ENCODE data around the gene MAN2A2.

The MAN2A2 gene

DNA sequence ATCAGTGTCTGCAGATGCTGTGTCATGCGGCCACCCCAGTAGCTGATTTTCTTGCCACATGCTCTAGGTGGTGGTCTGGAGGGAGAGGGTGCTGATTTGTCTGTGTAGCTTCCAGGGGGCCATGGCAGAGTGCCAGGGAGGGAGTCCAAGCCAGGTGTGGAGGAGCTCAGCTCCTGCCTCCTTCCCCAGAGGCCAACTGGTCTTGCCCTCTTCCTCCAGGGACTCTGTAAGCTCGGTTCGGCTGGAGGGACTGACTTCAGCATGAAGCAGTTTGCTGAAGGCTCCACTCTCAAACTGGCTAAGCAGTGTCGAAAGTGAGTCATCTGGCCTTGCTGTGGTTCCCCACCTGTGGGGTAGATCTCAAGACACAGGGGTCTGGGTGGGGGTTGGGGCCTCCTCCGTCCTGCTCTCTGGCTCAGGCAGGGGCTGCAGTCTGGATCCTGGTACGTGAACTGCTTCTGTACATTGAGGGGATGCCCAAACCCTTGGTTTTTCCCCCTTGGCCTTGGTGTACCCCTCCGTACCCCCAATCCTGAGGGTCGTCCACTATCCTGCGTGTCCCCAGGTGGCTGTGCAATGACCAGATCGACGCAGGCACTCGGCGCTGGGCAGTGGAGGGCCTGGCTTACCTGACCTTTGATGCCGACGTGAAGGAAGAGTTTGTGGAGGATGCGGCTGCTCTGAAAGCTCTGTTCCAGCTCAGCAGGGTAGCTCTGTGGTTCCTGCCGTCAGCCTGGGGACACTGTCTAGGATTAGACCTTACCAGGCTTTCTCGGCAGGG lies 44.7 kb downstream of the MAN2A2 start:
- no peak for DNase-seq

DNA sequence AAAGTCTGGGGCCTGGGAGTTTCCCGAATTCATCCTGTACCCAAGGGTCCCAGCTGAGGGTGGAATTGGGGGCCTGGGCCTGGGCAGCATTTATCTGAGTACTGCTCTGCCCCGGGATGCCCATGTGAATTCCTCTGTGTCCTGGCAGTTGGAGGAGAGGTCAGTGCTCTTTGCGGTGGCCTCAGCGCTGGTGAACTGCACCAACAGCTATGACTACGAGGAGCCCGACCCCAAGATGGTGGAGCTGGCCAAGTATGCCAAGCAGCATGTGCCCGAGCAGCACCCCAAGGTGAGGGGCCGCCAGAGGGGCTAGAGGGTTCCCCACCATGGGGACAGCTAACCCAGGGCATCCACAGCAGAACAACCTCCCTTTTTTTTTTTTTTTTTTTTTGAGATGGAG lies 45.4 kb downstream of the MAN2A2 start:
- no peak for DNase-seq

DNA sequence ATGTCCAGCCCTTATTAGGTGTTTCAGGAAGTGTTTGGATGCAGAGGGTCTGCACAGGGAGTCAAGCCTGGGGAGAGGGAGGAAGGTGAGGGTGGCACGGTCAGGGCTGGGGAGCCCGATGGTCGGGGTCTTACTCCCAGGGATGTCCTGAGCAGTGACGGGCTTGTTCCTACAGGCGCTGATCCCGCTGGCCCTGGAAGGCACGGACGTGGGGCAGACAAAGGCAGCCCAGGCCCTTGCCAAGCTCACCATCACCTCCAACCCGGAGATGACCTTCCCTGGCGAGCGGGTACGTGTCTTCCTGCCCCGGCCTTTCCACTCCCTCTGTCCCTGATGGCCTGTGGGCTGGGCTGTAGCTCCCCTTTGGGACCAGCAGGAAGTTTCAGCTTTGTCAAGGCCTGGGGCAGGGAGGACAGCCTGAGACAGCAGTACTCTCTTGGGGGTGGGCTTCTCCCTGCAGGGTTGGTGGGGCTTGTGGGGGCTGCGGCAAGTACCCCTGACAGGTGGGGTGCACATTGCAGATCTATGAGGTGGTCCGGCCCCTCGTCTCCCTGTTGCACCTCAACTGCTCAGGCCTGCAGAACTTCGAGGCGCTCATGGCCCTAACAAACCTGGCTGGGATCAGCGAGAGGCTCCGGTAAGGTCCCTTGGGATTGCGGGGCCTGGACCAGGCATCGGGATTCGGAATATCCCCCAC lies 47.0 kb downstream of the MAN2A2 start:
- DNase-seq, result no peak

- DNase-seq, result no peak
These were observed 47.6 kb downstream of the MAN2A2 start for GRCh38 chr15:90950676-90951075.

GRCh38 chr15:90952901-90953677 lies 50.0 kb downstream of the MAN2A2 start:
- no peak for DNase-seq

DNA sequence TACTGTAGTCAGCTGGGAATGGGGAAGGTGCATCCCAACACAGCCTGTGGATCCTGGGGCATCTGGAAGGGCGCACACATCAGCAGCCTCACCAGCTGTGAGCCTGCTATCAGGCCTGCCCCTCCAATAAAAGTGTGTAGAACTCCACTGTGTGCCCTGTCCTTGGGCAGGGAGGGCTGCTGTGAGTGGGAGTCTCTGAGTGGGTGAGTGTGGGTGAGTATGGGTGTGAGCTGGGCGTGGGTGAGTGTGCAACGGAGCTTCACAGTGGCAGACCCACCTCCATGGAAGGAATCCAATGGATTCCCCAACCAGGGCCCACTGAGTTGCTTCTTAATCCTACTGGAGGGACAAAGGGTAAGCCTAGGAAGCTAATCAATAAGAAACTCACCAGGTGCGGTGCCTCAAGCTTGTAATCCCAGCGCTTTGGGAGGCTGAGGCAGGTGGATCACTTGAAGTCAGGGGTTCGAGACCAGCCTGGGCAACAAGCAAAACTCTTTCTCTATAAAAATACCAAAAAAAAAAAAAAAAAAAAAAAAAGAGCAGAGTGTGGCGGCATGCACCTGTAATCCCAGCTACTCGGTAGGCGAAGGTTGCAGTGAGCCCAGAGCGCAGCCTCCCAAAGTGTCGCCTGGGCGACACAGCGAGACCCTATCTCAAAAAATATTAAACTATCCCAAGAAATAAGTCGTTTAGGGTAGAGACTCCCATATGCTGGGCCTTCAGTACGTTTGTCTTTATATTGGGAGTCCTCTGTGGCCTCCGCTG lies 51.0 kb downstream of the MAN2A2 start:
- no peak for DNase-seq

- peak; percentile 99 for DNase-seq
These were observed 51.9 kb downstream of the MAN2A2 start, which contains the start of gene RCCD1 for GRCh38 chr15:90954712-90955623. Gene RCCD1, plus strand, starts transcription at chr15:90954884. Its CDS starts 1,851 bp downstream, at chr15:90956735.

- no peak for DNase-seq
These were observed 52.6 kb downstream of the MAN2A2 start for GRCh38 chr15:90955624-90956273.

GRCh38 chr15:90956274-90957030 lies 53.4 kb downstream of the MAN2A2 start:
- DNase-seq, result peak; percentile 73

DNA sequence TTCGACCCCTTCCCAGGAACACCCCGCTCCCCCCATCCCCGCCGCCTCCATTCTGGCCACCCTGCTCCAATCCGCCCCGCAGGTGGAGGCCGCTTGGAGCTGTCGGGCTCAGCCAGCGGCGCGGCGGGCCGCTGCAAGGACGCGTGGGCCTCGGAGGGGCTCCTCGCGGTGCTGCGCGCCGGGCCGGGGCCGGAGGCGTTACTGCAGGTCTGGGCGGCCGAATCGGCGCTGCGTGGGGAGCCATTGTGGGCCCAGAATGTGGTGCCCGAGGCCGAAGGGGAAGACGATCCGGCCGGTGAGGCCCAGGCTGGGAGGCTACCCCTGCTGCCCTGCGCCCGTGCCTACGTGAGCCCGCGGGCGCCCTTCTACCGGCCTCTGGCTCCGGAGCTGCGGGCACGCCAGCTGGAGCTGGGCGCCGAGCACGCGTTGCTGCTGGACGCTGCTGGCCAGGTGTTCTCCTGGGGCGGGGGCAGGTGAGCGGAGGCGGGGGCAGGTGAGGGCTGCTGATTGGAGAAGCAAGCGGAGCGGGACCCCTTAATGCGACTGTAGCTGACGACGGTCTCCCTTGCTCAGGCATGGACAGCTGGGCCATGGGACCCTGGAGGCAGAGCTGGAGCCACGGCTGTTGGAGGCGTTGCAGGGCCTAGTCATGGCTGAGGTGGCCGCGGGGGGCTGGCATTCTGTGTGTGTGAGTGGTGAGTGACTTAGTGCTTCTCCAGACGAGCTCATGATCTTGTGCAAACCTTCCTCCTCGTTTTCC lies 54.1 kb downstream of the MAN2A2 start:
- no peak for DNase-seq

GRCh38 chr15:90957791-90958190 lies 54.7 kb downstream of the MAN2A2 start:
- DNase-seq, result no peak

- DNase-seq, result no peak
These were observed 56.0 kb downstream of the MAN2A2 start for GRCh38 chr15:90959028-90959595.

DNA sequence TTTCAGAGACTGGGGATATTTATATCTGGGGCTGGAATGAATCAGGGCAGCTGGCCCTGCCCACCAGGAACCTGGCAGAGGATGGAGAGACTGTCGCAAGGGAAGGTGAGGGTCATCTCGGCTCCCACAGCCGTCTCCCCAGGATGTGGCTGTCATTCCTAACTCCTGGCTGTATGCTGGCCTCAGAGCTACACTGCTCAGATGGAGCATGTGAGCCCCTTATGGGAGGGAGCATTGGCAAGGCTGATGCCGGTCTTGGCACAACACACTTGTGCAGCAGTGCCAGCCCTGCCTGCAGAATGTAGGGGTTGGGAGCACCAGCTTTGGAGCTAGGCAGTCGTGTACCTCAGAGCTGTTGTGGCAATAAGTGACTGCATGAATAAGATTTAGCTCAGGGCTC lies 56.8 kb downstream of the MAN2A2 start:
- DNase-seq, result no peak

GRCh38 chr15:90960298-90961091 lies 57.4 kb downstream of the MAN2A2 start:
- no peak for DNase-seq

- DNase-seq, result no peak
These were observed 58.9 kb downstream of the MAN2A2 start for GRCh38 chr15:90962021-90962420.

- DNase-seq, result no peak
These were observed 63.2 kb downstream of the MAN2A2 start for GRCh38 chr15:90966262-90966661.

- no peak for DNase-seq
These were observed 64.1 kb downstream of the MAN2A2 start for GRCh38 chr15:90967206-90967605.

DNA sequence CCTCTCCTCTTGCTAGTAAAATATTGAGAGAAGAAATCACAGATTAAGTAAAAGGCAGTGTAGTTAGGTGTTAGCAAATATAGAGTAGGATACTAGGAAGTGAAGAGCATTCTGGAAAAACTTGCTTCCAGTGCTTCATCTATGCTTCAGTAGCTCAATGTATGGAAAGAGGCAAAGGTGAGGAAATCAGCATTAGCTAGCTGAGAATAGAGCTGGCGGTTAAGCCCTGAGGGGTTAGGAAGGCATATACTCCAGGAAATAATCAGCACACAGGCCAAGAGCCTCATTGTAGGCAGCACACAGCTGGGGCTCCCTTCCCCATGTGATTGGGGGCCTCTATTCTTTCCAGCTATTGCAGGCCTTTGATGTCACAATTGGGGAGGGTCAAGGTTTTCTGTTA lies 65.3 kb downstream of the MAN2A2 start:
- DNase-seq, result no peak

All from NCI-H226 (cell line).